ENCODE data around the gene MISP3. TPM values are rescaled to one million over a fixed set of nuclear protein-coding genes. Genes with fewer than 3 reads are reported as not detected.

Gene MISP3
- total RNA-seq, 1 experiment from 2014 or later: 0.74 TPM

- no peak for DNase-seq (ENCODE audit: low spot score)
Observed at GRCh38 chr19:14053032-14053431, 19.6 kb upstream of the MISP3 start.

DNA sequence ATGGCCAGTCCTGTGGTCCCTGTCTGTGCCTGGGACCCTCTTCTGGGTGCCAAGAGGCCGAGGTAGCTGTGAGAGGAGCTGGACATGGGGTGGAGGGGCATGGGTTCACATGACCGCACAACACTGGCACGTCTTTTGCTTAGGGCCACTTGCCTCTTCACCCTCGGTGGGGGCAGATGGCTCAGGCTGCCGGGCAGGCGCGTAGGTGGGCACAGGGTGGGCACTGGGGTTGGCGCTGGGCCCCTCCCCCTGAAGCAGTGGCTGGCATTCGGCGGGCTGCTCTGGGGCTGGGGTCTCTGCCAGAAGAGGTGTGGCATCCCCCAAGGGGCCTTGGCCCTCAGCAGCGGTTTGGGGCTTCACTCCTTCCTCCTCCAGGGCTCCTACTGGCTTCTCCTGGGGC lies 19.1 kb upstream of the MISP3 start:
- no peak for DNase-seq (ENCODE audit: low spot score)

DNA sequence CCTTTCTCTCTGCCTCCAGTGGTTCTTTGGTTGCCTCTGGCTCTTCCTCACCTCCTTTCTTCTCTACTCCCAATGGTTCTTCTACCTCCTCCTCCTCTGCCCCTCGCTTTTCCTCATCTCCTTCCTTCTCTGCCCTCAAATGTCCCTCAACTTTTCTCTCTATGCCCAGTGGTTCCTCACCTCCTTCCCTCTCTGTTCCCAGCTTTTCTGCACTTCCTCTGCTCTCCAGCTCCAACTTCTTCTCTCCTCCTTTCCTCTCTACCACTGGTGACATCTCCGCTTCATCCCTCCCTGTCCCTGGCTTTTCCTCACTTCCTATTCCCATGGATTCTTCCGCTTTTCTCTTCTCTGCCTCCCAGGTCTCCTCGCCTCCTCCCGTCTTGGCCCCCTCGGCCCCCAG lies 18.5 kb upstream of the MISP3 start:
- DNase-seq (ENCODE audit: low spot score): no peak

DNA sequence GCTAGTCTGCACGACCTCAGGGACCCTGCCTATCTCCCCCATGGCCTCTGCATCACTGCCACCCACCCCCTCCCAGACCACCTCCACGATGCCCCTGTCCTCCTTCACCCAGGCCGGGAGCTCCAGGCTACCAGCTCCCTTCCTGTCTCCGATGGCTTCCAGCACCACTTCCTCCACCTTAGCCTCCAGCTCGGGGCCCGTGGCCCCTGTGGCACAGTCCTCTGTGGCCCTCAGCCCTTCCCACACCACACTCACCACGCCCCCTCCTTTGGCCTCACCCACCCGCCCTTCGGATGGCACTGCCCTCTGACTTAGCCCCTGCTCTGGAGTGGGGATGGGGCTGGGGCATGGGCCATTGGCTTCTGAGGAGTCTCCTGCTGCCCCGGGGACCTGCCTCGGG lies 17.9 kb upstream of the MISP3 start:
- no peak for DNase-seq (ENCODE audit: low spot score)

GRCh38 chr19:14055396-14055795 lies 17.2 kb upstream of the MISP3 start:
- no peak for DNase-seq (ENCODE audit: low spot score)

DNA sequence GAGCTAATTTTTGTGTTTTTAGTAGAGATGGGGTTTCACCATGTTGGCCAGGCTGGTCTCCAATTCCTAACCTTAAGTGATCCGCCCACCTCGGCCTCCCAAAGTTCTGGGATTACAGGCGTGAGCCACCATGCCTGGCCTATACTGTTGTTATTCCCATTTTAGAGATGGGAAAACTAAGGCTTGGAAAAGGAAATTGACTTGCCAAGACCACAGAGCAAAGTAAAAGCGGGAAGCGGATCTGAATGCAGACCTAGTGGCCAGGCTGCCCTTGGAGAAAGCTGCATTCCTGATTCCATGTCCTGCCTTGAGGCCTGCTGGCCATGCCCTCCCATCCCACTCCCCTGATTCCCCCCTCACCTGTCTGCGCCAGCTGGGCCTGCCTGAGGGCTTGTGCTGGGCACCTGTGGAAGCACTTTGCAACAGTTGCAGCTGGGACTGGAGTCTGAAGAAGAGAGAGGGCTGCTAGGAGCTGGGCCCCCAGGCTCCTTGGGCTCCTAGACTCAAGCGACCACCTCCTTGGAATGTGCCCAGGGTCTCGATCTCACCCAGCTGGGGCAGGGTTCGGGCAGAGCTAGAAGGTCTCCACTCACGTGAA lies 16.4 kb upstream of the MISP3 start:
- no peak for DNase-seq (ENCODE audit: low spot score)

DNA sequence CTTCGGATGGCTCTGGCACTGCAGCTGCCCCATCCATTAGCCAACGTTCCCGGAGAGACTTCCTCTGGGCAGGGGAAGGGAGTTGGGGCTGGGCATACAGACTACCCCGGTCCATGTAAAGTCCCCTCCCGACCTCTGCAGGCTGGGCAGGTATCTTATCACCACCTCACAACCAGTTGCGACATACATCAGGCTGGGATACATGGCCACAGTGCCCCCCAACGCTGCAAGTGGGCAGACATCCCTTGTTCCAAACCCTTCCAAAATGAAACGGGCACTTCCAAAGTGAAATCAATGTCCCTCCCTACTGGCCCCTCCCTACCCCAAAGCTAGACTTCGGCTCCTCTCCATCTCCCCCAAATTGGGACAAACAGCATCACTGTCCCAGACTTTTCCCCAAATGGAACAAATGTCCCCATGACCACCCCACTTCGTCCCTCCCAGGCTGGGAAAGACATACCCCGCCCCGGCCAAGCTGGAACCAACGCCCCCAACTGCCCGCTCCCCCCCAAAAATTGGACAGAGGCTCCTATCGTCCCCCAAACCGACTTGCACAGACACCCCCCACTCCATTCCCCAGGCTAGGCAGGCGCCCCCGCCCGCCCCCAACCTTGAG lies 15.7 kb upstream of the MISP3 start:
- DNase-seq (ENCODE audit: low spot score): no peak

DNA sequence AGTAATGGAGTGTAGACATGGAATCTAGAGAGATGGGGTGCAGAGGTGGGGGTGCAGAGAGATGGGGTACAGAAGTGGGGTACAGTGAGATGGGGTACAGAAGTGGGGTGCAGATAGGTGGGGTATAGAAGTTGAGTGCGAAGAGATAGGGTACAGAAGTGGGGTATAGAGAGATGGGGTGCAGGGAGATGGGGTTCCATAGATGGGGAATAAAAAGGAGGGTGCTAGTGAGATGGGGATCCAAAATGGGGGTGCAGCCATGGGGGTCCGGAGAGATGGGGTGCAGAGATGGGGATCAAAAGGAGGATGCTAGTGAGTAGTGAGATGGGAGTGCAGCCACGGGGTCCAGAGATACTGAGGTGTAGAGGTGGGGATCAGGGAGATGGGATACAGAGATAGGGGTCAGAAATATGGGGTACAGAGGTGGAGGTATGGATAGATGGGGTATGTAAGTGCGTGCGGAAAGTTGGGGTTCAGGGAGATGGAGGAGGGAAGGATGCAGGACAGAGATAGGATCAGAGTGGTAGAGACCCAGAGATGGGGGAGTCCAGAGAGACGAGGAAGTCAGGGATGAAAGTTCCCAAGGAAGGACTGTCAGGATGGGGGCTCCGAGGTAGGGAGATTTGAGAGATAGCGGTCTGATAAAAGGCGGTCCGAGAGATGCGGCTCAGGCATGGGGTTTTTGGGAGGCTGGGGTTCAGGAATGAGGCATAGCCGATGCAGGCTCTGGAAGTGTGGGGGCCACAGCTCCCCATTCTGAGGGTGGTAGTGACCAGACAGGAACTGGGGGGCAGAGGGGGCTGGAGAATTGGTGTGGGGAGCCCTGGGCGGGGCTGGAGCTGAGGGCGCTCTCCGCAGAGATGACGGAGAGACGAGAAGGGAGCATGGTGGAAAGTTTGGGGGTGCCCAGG lies 14.1 kb upstream of the MISP3 start:
- no peak for DNase-seq (ENCODE audit: low spot score)

- DNase-seq (ENCODE audit: low spot score): no peak
Observed at GRCh38 chr19:14059093-14059480, 13.5 kb upstream of the MISP3 start.

DNA sequence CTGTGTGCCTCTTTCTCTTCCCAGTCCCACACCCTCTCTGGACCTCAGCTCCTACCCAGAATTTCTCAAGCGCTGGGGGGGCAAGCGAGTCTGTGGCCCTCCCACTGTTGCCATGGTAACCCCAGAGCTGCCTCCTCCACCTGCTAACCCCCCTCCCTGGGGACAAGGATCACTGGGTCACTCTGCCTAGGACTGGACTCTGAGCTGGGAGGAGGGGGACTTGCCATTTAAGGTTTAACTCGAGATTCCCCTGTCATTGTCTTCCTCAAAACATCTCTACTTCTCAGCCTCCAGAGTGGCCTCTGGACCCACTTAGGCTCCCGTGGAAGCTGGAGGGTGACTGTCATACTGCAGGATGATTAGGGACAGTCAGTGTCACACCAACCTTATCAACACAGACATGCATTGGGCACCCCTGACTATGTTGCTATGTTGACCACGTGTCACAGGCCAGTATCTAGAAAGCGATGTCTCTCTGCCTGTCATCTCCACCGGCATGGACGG lies 12.9 kb upstream of the MISP3 start:
- no peak for DNase-seq (ENCODE audit: low spot score)

DNA sequence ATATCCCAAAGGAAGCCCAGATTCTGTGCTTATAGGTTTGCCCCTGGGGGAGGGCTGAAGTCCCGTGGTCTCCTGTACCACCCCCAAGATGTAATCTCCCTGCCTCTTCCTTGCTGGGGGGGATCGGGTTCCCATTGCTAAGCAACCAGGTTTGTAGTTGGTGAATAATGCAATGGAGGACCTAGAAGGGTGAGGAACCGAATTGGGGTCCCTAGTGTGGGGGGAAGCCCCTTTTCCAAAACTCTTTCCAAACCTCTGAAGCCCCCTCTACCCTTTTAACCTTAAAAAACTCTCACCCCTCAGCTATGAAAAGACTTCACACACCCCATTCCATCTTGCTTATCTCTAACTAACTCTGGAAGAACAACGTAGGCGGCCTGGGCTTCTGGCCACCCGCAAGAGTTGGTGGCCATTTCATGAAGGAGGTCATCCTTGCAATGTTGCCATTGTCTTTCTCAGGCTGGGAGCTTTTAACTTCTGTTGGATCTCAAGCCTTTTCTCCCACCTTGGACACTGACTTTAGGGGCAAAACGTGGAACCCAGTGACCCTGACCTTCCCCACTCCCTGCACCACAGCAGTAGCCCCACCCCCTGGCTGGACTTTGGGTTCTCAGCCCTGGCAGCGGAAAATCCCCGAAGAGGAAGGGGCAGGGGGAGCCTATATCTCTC lies 11.4 kb upstream of the MISP3 start:
- DNase-seq (ENCODE audit: low spot score): no peak

DNA sequence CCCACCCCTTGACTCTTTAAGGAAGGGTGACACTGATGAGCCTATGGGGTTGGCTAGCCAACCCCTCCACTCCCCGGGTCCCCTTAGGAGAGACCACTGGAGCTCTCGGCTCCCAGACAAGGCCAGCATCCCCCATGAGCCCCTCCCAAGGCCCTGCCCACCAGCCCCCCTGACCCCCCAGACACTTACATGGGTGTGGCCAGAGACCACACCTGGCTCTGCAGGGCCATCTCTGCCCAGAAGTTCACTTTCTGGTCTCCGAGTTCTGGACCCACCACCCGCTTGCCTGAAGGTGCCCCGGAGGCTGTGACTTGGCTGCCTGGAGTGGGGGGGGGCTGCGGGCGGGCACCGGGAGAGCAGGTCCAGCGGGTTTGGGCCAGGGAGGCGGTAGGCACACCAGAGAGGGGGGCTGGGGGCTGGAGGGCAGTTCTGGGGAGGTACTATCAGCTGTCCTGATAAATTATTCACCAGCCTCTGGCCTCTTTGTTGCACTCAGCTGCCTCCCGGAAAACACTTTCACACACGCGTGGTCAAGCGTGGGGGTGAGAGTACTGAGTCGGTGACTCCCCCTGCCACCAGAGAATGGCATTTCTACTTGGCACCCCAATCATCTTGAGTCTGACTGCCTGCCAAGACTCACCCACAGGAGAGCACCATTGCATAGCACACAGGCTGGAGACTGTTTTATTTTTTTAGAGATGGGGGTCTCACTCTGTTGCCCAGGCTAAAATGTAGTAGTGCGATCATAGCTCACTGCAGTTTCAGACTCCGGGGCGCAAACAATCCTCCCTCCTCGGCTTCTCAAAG lies 10.6 kb upstream of the MISP3 start, which contains the start of gene PALM3:
Gene PALM3 (minus strand): TSS at position 326 of the 807 bp plus-strand sequence. CDS start 96 bp downstream, at position 230.
- DNase-seq (ENCODE audit: low spot score): no peak

DNA sequence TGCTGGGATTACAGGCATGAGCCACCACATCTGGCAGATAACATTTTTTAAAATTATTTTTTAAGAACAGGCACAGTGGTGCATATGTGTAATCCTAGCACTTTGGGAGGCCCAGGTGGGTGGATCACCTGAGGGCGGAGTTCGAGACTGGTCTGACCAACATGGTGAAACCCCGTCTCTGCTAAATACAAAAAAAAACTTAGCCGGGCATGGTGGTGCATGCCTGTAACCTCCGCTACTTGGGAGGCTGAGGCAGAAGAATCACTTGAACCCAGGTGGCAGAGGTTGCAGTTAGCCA lies 10.1 kb upstream of the MISP3 start:
- DNase-seq (ENCODE audit: low spot score): no peak

- DNase-seq (ENCODE audit: low spot score): no peak
Observed at GRCh38 chr19:14063105-14063504, 9.5 kb upstream of the MISP3 start.

GRCh38 chr19:14066134-14066533 lies 6.5 kb upstream of the MISP3 start:
- no peak for DNase-seq (ENCODE audit: low spot score)

DNA sequence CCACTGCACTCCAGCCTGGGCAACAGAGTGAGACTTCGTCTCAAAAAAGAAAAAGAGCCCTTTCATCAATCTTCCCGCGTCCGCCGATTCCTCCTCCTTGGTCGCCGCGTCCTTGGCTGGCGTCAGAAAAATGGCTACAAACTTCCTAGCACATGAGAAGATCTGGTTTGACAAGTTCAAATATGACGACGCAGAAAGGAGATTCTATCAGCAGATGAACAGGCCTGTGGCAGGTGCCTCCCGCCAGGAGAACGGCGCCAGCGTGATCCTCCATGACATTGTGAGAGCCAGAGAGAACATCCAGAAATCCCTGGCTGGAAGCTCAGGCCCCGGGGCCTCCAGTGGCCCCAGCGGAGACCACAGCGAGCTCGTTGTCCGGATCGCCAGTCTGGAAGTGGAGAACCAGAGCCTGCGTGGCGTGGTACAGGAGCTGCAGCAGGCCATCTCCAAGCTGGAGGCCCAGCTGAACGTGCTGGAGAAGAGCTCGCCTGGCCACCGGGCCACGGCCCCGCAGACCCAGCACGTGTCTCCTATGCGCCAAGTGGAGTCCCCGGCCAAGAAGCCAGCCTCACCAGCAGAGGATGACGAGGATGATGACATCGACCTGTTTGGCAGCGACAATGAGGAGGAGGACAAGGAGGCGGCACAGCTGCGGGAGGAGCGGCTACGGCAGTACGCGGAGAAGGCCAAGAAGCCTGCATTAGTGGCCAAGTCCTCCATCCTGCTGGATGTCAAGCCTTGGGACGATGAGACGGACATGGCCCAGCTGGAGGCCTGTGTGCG lies 2.1 kb upstream of the MISP3 start:
- no peak for DNase-seq (ENCODE audit: low spot score)

- DNase-seq (ENCODE audit: low spot score): peak; percentile 59
Observed at GRCh38 chr19:14073261-14073924, 807 bp downstream of the MISP3 start.

DNA sequence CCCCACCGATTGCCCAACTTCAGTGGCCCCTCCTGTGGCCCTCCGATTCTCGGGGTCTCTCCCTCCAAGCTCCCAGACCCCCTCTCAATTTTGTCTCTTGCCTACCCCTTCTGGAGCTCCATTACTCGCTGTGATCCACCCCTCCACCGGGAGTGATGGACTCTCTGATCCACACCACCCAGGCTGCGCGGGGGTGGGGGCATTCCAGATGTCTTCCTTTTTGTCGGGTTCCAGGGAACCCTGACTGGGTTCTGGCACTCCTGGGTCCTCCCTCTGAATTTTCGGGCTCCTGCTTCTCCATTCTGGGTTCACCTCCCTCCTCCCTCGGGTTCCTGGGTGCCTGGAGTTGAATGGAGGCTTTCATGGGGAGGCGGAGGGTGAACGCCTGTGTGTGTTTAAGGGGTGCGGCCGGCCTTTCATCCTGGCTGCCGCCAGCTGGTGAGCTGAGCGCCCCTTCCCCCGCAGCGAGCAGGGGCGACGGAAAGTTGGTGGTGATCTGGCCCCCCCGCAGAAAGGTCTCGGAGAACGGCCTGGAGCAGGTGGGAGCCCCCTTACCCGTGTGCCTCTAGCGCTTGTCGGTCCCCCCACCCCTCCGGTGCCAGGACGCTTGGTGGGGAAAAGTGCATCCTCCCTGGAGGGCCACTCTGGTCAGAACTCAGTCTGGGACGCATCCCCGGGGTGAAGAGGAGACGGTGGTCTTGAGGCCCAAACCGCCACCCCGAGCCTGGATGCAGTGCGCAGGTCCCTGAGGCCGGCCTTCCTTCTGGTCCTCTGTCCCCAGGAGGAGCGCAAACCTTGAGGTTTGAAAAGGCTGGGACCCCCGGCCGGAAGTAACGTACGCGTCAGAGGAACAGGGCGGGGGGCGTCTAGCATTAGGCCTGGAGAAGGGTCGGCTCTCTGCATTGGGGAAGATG lies 1.6 kb downstream of the MISP3 start:
- DNase-seq (ENCODE audit: low spot score): peak; percentile 44

- DNase-seq (ENCODE audit: low spot score): no peak
Observed at GRCh38 chr19:14078411-14078810, 5.8 kb downstream of the MISP3 start.

Data from HT-29 (cell line).